Measurements from ENCODE around the gene PARD6B.
"Not testable (repeated sequence)": the region's sequence is repeated elsewhere in the genome, so short reads cannot be mapped to it uniquely, and the experiment has no call there.

- not testable (repeated sequence) for TF ChIP-seq CTCF (IDR thresholded peaks at IDR 0.05; ENCODE audit: low read depth, low read length); EZH2phosphoT487 (IDR thresholded peaks at IDR 0.05; ENCODE audit: low read depth)
Observed at GRCh38 chr20:50768991-50769390, 37.6 kb downstream of the PARD6B start.

Measured in OCI-LY3 (cell line).